Left ventricle myocardium inferior (tissue), 1 donor: Measurements from ENCODE around the gene ZSWIM5. TPM values are rescaled to one million over a fixed set of nuclear protein-coding genes. Genes with fewer than 3 reads are reported as not detected.

Experiments
- DNase-seq: peaks from one replicate; pipeline ENCODE4 v3.0.0-alpha.2; 2020
- H3K27ac ChIP-seq: fragments of 200-600 bp; replicated peaks from 2 replicates; pipeline ENCODE4 v1.8.0; 2021
- H3K27me3 ChIP-seq: fragments of 200-600 bp; 2 replicates; pipeline ENCODE4 v1.8.0; 2021; ENCODE audit warnings: low read depth
- H3K36me3 ChIP-seq: fragments of 200-600 bp; 2 replicates; pipeline ENCODE4 v1.8.0; 2021
- H3K4me1 ChIP-seq: fragments of 200-600 bp; 2 replicates; pipeline ENCODE4 v1.8.0; 2021
- H3K4me3 ChIP-seq: fragments of 200-600 bp; 2 replicates; pipeline ENCODE4 v1.8.0; 2021; ENCODE audit warnings: mild to moderate bottlenecking, moderate library complexity
- H3K9me3 ChIP-seq: fragments of 200-600 bp; replicated peaks from 2 replicates; pipeline ENCODE4 v1.8.0; 2021
- CTCF ChIP-seq: fragments of 200-600 bp; IDR thresholded peaks from 2 replicates; pipeline ENCODE4 v1.8.0; 2021; ENCODE audit warnings: antibody characterized with exemption, mild to moderate bottlenecking, borderline replicate concordance
- intact Hi-C: fragments of 100-400 bp; cut with micrococcal nuclease; formaldehyde crosslinking; loops from one replicate; pipeline ENCODE4 v1.11.0; 2022
- total RNA-seq: library from RNA; stranded (reverse); fragmentation: NEBNext Ultra II Directional; extraction: Animal tissue kit (Norgen Biotek cat#: 25700); gene quantifications from one replicate; pipeline ENCODE4 v1.2.1, GENCODE V29; 2021
- donor health status: DM: no; HTN: yes; CAD: no; lungs with severe emphysema.

ZSWIM5 gene
- total RNA-seq, 1 donor from 2014 or later, result 0.93 TPM

GRCh38 chr1:45037456-45037855, 168.9 kb downstream of the ZSWIM5 start:
- H3K27me3 ChIP-seq, result no peaks in the 10 kb centered on the region
- no peak overlapping the region for H3K27ac ChIP-seq
- intact Hi-C loops, result no loop called here
- no peak overlapping the region for H3K4me3 ChIP-seq
- peaks cover 7% of the 10 kb centered on the region for H3K36me3 ChIP-seq
- DNase-seq, result no peak
- H3K9me3 ChIP-seq, result no peaks in the 10 kb centered on the region
- no peaks in the 10 kb centered on the region for H3K4me1 ChIP-seq
- TF ChIP-seq CTCF, result no peak

GRCh38 chr1:45035631-45036301, 170.6 kb downstream of the ZSWIM5 start:
- no peak for TF ChIP-seq CTCF
- Histone ChIP-seq H3K9me3 (no peaks in the 10 kb centered on the region), H3K36me3 (peaks cover 6% of the 10 kb centered on the region), H3K4me1 (no peaks in the 10 kb centered on the region), H3K4me3 (no peak overlapping the region), H3K27ac (no peak overlapping the region), H3K27me3 (no peaks in the 10 kb centered on the region)
- DNase-seq, result no peak
- intact Hi-C loops, result no loop called here

GRCh38 chr1:45033356-45033755, 173.0 kb downstream of the ZSWIM5 start:
- Histone ChIP-seq H3K36me3 (peaks cover 6% of the 10 kb centered on the region), H3K27me3 (no peaks in the 10 kb centered on the region), H3K9me3 (no peaks in the 10 kb centered on the region), H3K4me1 (no peaks in the 10 kb centered on the region), H3K27ac (no peak overlapping the region), H3K4me3 (no peak overlapping the region)
- no peak for DNase-seq
- intact Hi-C loops, result no loop called here
- TF ChIP-seq CTCF, result no peak

GRCh38 chr1:45032837-45033236, 173.6 kb downstream of the ZSWIM5 start:
- no peaks in the 10 kb centered on the region for H3K27me3 ChIP-seq
- H3K9me3 ChIP-seq, result no peaks in the 10 kb centered on the region
- intact Hi-C loops, result no loop called here
- DNase-seq, result no peak
- peaks cover 6% of the 10 kb centered on the region for H3K36me3 ChIP-seq
- no peak overlapping the region for H3K4me3 ChIP-seq
- no peak for TF ChIP-seq CTCF
- H3K27ac ChIP-seq, result no peak overlapping the region
- no peaks in the 10 kb centered on the region for H3K4me1 ChIP-seq

- Histone ChIP-seq H3K4me3 (no peak overlapping the region), H3K36me3 (no peaks in the 10 kb centered on the region), H3K9me3 (no peaks in the 10 kb centered on the region), H3K27me3 (no peaks in the 10 kb centered on the region), H3K27ac (no peak overlapping the region), H3K4me1 (no peaks in the 10 kb centered on the region)
- no peak for TF ChIP-seq CTCF
- intact Hi-C loops, result no loop called here
- DNase-seq, result no peak
Measured at GRCh38 chr1:45026446-45026845, 180.0 kb downstream of the ZSWIM5 start.
